HepG2 (cell line): ENCODE data around the gene ZNF777. TPM values are rescaled to one million over a fixed set of nuclear protein-coding genes. Genes with fewer than 3 reads are reported as not detected.

Source experiments
- AFF4 ChIP-seq: sonication (generic); formaldehyde crosslinking; IDR thresholded peaks from 2 replicates; pipeline ENCODE4 v1.4.0; 2020; ENCODE audit warnings: missing genetic modification reagents
- CC2D1A ChIP-seq: sonication (generic); formaldehyde crosslinking; IDR thresholded peaks from 2 replicates; pipeline ENCODE4 v1.8.1; 2023; ENCODE audit warnings: mild to moderate bottlenecking, missing genetic modification reagents
- DR1 ChIP-seq: sonication (generic); formaldehyde crosslinking; IDR thresholded peaks from 2 replicates; pipeline ENCODE4 v1.8.0; 2021; ENCODE audit warnings: mild to moderate bottlenecking, missing genetic modification reagents, inconsistent platforms
- E2F1 ChIP-seq: sonication (generic); formaldehyde crosslinking; IDR thresholded peaks from 2 replicates; pipeline ENCODE4 v1.5.0; 2020; ENCODE audit warnings: missing genetic modification reagents
- FUBP1 ChIP-seq: sonication (generic); formaldehyde crosslinking; IDR thresholded peaks from 2 replicates; pipeline ENCODE4 v1.5.1; 2020; ENCODE audit warnings: missing genetic modification reagents, mild to moderate bottlenecking, borderline replicate concordance
- HMGXB4 ChIP-seq, 2 experiments: sonication (generic) in 1 of 2; formaldehyde crosslinking in 1 of 2; IDR thresholded peaks; 2 replicates each; pipeline versions ENCODE4 v1.4.0 to v1.6.1; 2018 to 2020; ENCODE audit warnings: missing genetic modification reagents in 2 of 2, borderline replicate concordance in 1 of 2, low read depth in 1 of 2, mild to moderate bottlenecking in 1 of 2, missing biosample characterization in 1 of 2
- ZNF430 ChIP-seq: sonication (generic); formaldehyde crosslinking; IDR thresholded peaks from 2 replicates; pipeline ENCODE4 v1.9.0; 2021; ENCODE audit warnings: mild to moderate bottlenecking, missing genetic modification reagents
- ZNF609 ChIP-seq: sonication (generic); formaldehyde crosslinking; IDR thresholded peaks from 2 replicates; pipeline ENCODE4 v1.4.0; 2020; ENCODE audit warnings: mild to moderate bottlenecking, missing genetic modification reagents, borderline replicate concordance
- ZNF703 ChIP-seq: sonication (generic); formaldehyde crosslinking; IDR thresholded peaks from 2 replicates; pipeline ENCODE4 v1.5.1; 2020; ENCODE audit warnings: missing genetic modification reagents, mild to moderate bottlenecking, moderate library complexity, borderline replicate concordance
- ZNF773 ChIP-seq: sonication (generic); formaldehyde crosslinking; IDR thresholded peaks from 2 replicates; pipeline ENCODE4 v1.4.0; 2020; ENCODE audit warnings: missing genetic modification reagents, borderline replicate concordance
- polyA plus RNA-seq, 8 experiments: library from polyadenylated mRNA; depleted of rRNA in 3 of 8; stranded (reverse) in 7 of 8; unstranded in 1 of 8; fragments of >200 nt; fragmentation: Illumina TruSeq in 4 of 8; extraction: Trizol in 4 of 8; gene quantifications; 2 replicates each; pipeline versions ENCODE4 v1.2.1 to v1.2.3, GENCODE V29; 2011 to 2016; ENCODE audit warnings: low read depth in 4 of 8, missing spikeins in 1 of 8, mixed read lengths in 1 of 8; ENCODE audit not compliant: insufficient read depth in 1 of 8
- total RNA-seq, 5 experiments: library from RNA; depleted of rRNA; stranded (reverse); fragments of >200 nt; fragmentation: Illumina TruSeq; extraction: Trizol; gene quantifications; 2 replicates each; pipeline ENCODE4 v1.2.3, GENCODE V29; 2016; ENCODE audit warnings: low read depth in 1 of 5

ZNF777 gene
- total and polyA plus RNA-seq, 2 of the 13 experiments (the other 11 are each of a cell fraction or from before 2014, with no cell fraction given) = 3.8 to 6.0 TPM

- no peak for TF ChIP-seq FUBP1 (CRISPR knock-in tag)
- TF ChIP-seq E2F1 (CRISPR knock-in tag) = no peak
- TF ChIP-seq AFF4 (CRISPR knock-in tag) = no peak
- no peak for TF ChIP-seq ZNF773
- no peak for TF ChIP-seq CC2D1A (CRISPR knock-in tag)
- TF ChIP-seq DR1 = no peak
- no peak for TF ChIP-seq ZNF609 (CRISPR knock-in tag)
- no peak for TF ChIP-seq ZNF430 (CRISPR knock-in tag)
- TF ChIP-seq ZNF703 (CRISPR knock-in tag) = no peak
- peak in 1 of 2 experiments; percentile 83; a peak in 3 of 4 replicates for TF ChIP-seq HMGXB4 (CRISPR knock-in tag; IDR thresholded peaks at IDR 0.05; ENCODE audit: borderline replicate concordance in 1 of 2, low read depth in 1 of 2)
These were observed 38.5 kb downstream of the ZNF777 start (continued) for GRCh38 chr7:149422162-149422913.
